Neural cell (in vitro differentiated cells): ENCODE measurements around the gene CCT5. TPM values are rescaled to one million over a fixed set of nuclear protein-coding genes. Genes with fewer than 3 reads are reported as not detected.

Experiments used
- H2AFZ ChIP-seq: fragments of 200-600, 300-800 bp; sonication (generic), shearing (Covaris generic); 2 replicates; pipeline ENCODE4 v1.6.0; 2014; ENCODE audit warnings: low read depth, mild to moderate bottlenecking, antibody characterized with exemption, low read length, moderate library complexity
- H3F3A ChIP-seq: fragments of 200-600 bp; shearing (Covaris generic); 2 replicates; pipeline ENCODE4 v1.6.1; 2016; ENCODE audit warnings: mild to moderate bottlenecking, moderate library complexity, mixed read lengths, antibody characterized with exemption, low read length; ENCODE audit not compliant: insufficient read depth, poor library complexity, severe bottlenecking
- H3K27ac ChIP-seq: fragments of 200-600, 300-800 bp; sonication (generic), shearing (Covaris generic); 2 replicates; pipeline ENCODE4 v1.5.1; 2014; ENCODE audit warnings: mild to moderate bottlenecking, low read length, moderate library complexity
- H3K27me3 ChIP-seq: fragments of 300-800, 200-600 bp; sonication (generic), shearing (Covaris generic); 2 replicates; pipeline ENCODE4 v1.6.0; 2014; ENCODE audit warnings: mild to moderate bottlenecking, low read depth, low read length, moderate library complexity; ENCODE audit not compliant: insufficient read depth
- H3K36me3 ChIP-seq: fragments of 300-800, 200-600 bp; sonication (generic), shearing (Covaris generic); 2 replicates; pipeline ENCODE4 v1.5.1; 2014; ENCODE audit warnings: mild to moderate bottlenecking, antibody characterized with exemption, low read length, moderate library complexity; ENCODE audit not compliant: insufficient read depth
- H3K4me2 ChIP-seq: fragments of 300-800, 200-600 bp; sonication (generic), shearing (Covaris generic); 2 replicates; pipeline ENCODE4 v1.6.0; 2014; ENCODE audit warnings: mild to moderate bottlenecking, low read length
- H3K4me3 ChIP-seq: fragments of 300-800, 200-600 bp; sonication (generic), shearing (Covaris generic); 2 replicates; pipeline ENCODE4 v1.5.1; 2014; ENCODE audit warnings: mild to moderate bottlenecking, low read length, moderate library complexity
- H3K79me2 ChIP-seq: fragments of 200-600 bp; shearing (Covaris generic); replicated peaks from 2 replicates; pipeline ENCODE4 v1.6.0; 2014; ENCODE audit warnings: mild to moderate bottlenecking, low read length, moderate library complexity; ENCODE audit not compliant: insufficient read depth
- H3K9ac ChIP-seq: fragments of 300-800, 200-600 bp; sonication (generic), shearing (Covaris generic); 2 replicates; pipeline ENCODE4 v1.6.1; 2016; ENCODE audit warnings: mild to moderate bottlenecking, low read length, mixed read lengths
- H3K9me2 ChIP-seq: fragments of 200-600 bp; shearing (Covaris generic); 2 replicates; pipeline ENCODE4 v1.6.1; 2016; ENCODE audit warnings: mild to moderate bottlenecking, low read length, mixed read lengths; ENCODE audit not compliant: insufficient read depth
- H3K9me3 ChIP-seq: fragments of 200-600, 300-800 bp; sonication (generic), shearing (Covaris generic); 2 replicates; pipeline ENCODE4 v1.6.1; 2016; ENCODE audit warnings: mild to moderate bottlenecking, mixed run types, low read length, moderate library complexity, mixed read lengths
- H4K20me1 ChIP-seq: fragments of 200-600 bp; shearing (Covaris generic); 2 replicates; pipeline ENCODE4 v1.6.1; 2016; ENCODE audit warnings: mild to moderate bottlenecking, mixed run types; ENCODE audit not compliant: insufficient read depth
- MXI1 ChIP-seq: fragments of 450-650 bp; conservative IDR thresholded peaks from 2 replicates; pipeline ENCODE4 v1.6.1; 2014; ENCODE audit warnings: antibody characterized with exemption, mild to moderate bottlenecking; ENCODE audit not compliant: poor library complexity, severe bottlenecking
- POLR2AphosphoS5 ChIP-seq: IDR thresholded peaks from 2 replicates; pipeline ENCODE4 v1.6.1; 2012
- RAD21 ChIP-seq: fragments of 450-650 bp; conservative IDR thresholded peaks from 2 replicates; pipeline ENCODE4 v1.6.1; 2014; ENCODE audit warnings: antibody characterized with exemption, mild to moderate bottlenecking, moderate library complexity
- SMC3 ChIP-seq: fragments of 450-650 bp; conservative IDR thresholded peaks from 2 replicates; pipeline ENCODE4 v1.6.1; 2014; ENCODE audit warnings: antibody characterized with exemption, mild to moderate bottlenecking, moderate library complexity; ENCODE audit not compliant: poor library complexity
- TAF1 ChIP-seq: IDR thresholded peaks from 2 replicates; pipeline ENCODE4 v1.6.1; 2012; ENCODE audit warnings: low read depth
- polyA plus RNA-seq: library from polyadenylated mRNA; depleted of rRNA; stranded (reverse); fragments of >200 nt; gene quantifications from 2 replicates; pipeline ENCODE4 v1.2.3, GENCODE V29; 2014
- TF ChIP-seq, protein P1 (sequence below): fragments of 450-650 bp; IDR thresholded peaks from 2 replicates; pipeline ENCODE4 v1.5.1; 2014; ENCODE audit warnings: antibody characterized with exemption, mild to moderate bottlenecking, moderate library complexity; ENCODE audit not compliant: poor library complexity, severe bottlenecking
- TF ChIP-seq, protein P2 (sequence below): IDR thresholded peaks from 2 replicates; pipeline ENCODE4 v1.6.1; 2012; ENCODE audit warnings: borderline replicate concordance

Gene CCT5
- polyA plus RNA-seq, 1 donor from 2014 or later, result 455 TPM

DNA sequence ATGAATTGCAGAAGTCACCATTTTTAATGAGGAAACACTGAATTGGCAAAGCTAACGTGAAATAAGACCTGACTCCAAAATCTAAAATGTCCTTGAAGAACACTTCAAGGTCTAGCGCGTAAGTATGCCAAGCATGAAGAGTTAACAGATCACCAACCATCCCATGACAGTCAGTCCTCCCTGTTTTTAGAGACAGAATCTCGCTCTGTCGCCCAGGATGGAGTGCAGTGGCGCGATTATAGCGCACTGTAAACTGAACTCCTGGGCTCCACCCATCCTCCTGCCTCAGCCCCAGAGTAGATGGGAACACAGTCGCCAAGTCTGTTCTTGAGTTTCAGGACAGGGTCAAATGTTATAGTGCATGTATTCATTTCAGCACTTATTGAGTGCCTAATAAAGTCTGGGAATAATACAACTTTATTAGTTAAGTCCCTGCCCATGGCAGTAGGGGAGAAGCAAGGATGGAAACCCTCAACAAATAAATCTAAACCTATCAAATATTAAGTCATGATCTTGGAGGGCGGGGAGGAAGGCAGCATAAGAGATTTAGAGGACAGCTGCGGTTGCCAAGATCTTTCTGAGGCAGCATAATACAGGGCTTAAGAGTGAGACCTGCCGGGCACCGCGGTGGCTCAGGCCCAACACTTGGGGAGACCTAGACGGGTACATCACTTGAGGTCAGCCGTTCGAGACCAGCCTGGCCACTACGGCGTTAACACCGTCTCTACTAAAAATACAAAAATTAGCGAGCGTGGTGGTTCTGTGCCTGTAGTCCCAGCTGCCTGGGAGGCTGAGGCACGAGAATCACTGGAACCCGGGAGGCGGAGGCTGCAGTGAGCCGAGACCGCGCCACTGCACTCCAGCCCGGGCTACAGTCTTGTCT lies 1.5 kb upstream of the CCT5 start:
- TF ChIP-seq, protein P1, sequence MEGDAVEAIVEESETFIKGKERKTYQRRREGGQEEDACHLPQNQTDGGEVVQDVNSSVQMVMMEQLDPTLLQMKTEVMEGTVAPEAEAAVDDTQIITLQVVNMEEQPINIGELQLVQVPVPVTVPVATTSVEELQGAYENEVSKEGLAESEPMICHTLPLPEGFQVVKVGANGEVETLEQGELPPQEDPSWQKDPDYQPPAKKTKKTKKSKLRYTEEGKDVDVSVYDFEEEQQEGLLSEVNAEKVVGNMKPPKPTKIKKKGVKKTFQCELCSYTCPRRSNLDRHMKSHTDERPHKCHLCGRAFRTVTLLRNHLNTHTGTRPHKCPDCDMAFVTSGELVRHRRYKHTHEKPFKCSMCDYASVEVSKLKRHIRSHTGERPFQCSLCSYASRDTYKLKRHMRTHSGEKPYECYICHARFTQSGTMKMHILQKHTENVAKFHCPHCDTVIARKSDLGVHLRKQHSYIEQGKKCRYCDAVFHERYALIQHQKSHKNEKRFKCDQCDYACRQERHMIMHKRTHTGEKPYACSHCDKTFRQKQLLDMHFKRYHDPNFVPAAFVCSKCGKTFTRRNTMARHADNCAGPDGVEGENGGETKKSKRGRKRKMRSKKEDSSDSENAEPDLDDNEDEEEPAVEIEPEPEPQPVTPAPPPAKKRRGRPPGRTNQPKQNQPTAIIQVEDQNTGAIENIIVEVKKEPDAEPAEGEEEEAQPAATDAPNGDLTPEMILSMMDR, result no peak
- TF ChIP-seq POLR2AphosphoS5 (no peak), TAF1 (no peak)
- TF ChIP-seq, protein P2, sequence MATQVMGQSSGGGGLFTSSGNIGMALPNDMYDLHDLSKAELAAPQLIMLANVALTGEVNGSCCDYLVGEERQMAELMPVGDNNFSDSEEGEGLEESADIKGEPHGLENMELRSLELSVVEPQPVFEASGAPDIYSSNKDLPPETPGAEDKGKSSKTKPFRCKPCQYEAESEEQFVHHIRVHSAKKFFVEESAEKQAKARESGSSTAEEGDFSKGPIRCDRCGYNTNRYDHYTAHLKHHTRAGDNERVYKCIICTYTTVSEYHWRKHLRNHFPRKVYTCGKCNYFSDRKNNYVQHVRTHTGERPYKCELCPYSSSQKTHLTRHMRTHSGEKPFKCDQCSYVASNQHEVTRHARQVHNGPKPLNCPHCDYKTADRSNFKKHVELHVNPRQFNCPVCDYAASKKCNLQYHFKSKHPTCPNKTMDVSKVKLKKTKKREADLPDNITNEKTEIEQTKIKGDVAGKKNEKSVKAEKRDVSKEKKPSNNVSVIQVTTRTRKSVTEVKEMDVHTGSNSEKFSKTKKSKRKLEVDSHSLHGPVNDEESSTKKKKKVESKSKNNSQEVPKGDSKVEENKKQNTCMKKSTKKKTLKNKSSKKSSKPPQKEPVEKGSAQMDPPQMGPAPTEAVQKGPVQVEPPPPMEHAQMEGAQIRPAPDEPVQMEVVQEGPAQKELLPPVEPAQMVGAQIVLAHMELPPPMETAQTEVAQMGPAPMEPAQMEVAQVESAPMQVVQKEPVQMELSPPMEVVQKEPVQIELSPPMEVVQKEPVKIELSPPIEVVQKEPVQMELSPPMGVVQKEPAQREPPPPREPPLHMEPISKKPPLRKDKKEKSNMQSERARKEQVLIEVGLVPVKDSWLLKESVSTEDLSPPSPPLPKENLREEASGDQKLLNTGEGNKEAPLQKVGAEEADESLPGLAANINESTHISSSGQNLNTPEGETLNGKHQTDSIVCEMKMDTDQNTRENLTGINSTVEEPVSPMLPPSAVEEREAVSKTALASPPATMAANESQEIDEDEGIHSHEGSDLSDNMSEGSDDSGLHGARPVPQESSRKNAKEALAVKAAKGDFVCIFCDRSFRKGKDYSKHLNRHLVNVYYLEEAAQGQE, result no peak
- no peaks in the 10 kb centered on the region for H3K36me3 ChIP-seq
- H3K4me2 ChIP-seq, result peak overlapping the region; percentile 48
- H3K9me2 ChIP-seq, result no peaks in the 10 kb centered on the region
- H4K20me1 ChIP-seq, result no peaks in the 10 kb centered on the region
- peak overlapping the region; percentile 89 for H2AFZ ChIP-seq
- peak overlapping the region; percentile 95 for H3K4me3 ChIP-seq
- peak overlapping the region; percentile 89 for H3K27ac ChIP-seq
- H3F3A ChIP-seq, result no peaks in the 10 kb centered on the region
- H3K9me3 ChIP-seq, result no peaks in the 10 kb centered on the region
- H3K27me3 ChIP-seq, result no peaks in the 10 kb centered on the region
- peaks cover 39% of the 10 kb centered on the region for H3K79me2 ChIP-seq
- H3K9ac ChIP-seq, result peak overlapping the region; percentile 91

DNA sequence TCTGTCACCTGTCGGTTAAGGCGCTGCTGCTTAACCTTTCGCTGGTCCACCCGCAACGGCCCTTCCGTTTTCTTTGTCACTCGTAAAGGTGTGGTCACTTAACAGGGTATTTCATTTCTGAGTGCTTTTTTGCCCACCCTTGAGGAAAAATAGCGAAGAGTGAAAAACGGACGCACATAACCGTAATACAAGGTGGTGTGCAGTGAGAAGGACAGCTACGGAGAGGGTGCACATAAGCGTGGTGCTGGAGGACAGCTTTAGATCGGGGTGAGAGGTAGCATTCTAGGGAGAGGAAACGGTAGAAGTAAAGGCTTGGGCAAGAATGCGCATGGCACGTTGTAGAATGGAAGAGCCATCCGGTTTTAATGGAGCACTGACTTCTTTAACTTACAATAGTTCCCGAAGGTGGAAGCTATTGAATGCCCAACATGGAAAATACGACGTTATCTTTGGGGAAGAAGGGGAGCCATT lies 761 bp downstream of the CCT5 start:
- peak; percentile 29 for TF ChIP-seq RAD21
- TF ChIP-seq, protein P1, result no peak
- TF ChIP-seq SMC3, result peak; percentile 11
- TF ChIP-seq MXI1, result no peak
- Histone ChIP-seq H3F3A (no peaks in the 10 kb centered on the region), H3K4me2 (peak overlapping the region; percentile 84), H3K4me3 (peak overlapping the region; percentile 95), H3K79me2 (peaks cover 48% of the 10 kb centered on the region), H3K9me3 (no peaks in the 10 kb centered on the region), H3K36me3 (peaks cover 4% of the 10 kb centered on the region), H3K27ac (peak overlapping the region; percentile 89), H4K20me1 (no peaks in the 10 kb centered on the region), H3K27me3 (no peaks in the 10 kb centered on the region), H3K9ac (peak overlapping the region; percentile 91), H3K9me2 (no peaks in the 10 kb centered on the region), H2AFZ (peak overlapping the region; percentile 89)
